HG03520 (cell line): ENCODE data around the gene HJV.

Experiments used
- ATAC-seq: cut with Tn5 transposase; IDR thresholded peaks from one replicate; pipeline ENCODE4 v1.9.1; 2021; ENCODE audit warnings: mild to moderate bottlenecking, moderate library complexity; ENCODE audit not compliant: unreplicated experiment

The HJV gene

DNA sequence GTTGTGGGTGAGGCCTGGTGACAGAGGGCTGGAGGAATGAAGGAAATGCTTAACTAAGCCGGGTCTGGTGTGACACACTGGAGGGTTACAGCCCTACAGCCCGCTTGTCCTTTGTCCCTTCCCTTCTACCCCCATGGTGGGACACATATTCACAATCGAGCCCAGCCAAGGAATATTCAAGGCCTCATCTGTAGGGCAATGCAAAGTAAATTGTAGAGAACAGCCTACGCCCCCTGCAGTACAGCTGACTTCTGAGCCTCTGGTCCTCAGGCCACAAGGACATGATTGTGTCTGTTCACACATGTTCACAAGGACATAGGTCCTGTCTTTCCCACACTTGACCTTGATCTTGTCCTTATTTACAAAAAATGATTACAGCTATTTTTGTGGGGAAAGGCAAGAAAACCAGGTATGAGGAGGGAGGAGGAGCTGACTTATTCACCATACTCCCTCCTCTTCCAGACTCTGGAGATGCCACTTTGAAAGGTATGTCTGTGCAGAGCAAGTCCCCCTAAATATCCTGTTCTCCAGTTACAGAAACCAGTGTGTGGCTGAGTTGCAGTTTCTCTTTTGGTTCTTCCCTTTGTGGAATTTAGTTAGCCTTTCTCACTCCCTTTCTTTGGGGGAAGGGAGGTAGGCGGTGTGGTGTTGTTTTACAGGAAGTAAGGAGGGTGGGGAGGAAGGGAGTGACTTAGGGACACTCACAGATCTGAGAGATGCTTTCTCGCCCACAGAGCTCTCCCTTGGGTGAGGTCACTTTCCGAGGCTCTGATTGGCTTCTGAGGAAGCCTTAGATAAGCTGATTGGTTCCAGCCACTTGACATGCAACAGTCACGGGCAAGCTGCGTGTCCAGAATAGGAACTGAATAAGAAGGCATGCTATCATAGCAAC lies 42.4 kb downstream of the HJV start:
- peak; percentile 83 for ATAC-seq

DNA sequence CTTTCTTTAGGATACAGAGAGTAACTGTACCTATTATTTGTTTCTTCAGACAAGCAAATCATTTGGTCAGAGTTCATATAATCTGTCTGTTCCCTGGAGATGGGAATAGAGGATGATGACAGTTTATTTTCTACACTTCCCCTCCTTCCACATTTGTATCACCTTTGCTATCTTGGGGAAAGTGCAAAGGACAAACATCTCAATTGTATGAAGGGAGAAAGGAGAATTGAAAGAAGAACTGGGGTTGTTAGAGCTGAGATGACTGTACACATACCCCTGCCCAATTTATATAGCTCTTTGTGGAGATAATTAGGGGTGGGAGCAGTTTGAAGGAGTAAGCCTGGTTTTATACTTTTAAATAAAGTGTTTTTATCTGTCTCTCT lies 43.1 kb downstream of the HJV start:
- ATAC-seq: no peak

DNA sequence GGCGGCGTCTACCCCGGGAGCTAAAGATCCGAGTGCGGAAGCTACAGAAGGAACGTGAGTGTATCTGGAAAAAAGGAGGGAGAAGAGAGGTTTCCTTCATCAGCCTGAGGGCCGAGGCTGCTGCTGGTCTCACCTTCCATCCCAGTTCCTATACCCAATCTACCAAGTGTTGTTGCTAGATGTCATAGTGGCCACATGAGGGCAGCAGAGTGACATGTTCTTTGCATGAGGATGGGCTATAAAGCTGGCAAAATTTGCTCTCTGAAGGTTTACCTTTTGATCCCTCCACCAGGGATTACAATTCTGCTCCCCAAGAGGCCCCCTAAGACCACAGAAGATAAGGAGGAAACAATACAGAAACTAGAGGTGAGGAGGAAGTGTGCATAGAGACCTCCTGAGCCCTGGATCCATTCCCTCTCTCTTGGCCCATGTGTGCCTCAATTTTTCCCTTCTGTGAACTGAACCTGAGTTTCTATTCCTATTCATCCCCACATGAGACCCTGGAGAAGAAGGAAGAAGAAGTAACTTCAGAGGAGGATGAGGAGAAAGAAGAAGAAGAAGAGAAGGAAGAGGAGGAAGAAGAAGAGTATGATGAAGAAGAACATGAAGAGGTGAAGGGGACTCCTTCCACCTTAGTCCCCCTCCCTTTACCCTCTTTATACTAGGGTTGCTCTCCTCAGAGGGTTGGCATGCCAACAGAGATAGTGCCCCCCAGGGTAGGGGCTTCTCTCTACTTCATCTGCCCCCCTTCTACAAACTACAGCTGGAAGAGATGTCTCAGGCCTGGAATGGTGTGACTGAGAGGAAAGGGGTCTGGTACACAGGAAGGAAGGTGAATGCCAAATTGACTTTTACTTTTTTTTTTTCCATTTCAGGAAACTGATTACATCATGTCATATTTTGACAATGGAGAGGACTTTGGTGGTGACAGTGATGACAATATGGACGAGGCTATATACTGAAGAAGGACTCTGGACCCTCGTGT lies 43.8 kb downstream of the HJV start:
- ATAC-seq: no peak

DNA sequence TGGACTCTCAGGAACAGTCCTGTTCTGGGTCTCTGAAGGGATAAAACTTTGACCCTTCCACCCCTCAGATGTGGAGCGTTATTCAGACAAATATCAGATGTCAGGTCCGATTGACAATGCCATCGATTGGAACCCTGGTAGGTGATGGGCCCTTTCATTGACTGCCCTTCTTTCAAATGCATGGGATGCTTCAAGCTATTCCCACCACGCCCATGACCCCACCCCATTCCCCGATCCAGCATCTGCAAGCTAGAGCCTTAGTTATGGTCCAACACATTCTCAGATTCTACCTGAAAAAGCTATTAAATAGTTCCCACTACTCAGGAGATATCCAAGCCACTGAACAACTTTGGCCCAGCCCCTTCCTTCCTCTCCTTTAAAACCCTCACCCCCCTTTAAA lies 44.5 kb downstream of the HJV start:
- no peak for ATAC-seq

DNA sequence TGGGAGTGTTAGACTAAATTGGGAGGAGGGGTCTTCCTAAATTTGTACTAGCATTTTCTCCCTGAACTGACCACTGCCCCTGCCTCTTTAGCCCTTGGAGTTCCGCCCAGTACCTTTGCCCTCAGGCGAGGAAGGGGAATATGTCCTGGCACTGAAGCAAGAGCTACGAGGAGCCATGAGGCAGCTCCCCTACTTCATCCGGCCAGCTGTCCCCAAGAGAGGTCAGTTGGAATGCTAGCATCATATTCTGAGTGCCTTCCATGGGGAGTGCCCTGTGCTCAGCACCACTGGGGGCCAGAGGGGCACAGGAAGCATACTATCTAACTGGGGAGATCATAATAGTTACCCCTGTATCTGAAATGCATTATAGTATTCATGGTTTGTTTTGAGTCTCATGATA lies 46.3 kb downstream of the HJV start:
- no peak for ATAC-seq

DNA sequence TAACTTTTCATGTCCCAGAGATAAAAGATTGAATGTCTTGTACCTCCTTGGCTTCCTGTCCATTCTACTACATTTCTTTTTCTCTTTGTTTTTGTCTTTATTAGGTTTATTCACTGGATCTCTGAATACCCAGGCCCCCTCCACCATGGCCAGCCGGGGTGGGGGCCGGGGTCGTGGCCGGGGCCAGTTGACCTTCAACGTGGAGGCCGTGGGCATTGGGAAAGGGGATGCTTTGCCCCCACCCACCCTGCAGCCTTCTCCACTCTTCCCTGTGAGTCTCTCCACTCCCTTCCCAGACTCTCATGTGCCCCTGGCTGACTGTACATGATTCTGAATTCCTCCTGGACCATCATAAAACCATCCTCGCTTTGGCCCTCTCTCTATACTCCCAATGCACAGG lies 46.8 kb downstream of the HJV start:
- no peak for ATAC-seq

DNA sequence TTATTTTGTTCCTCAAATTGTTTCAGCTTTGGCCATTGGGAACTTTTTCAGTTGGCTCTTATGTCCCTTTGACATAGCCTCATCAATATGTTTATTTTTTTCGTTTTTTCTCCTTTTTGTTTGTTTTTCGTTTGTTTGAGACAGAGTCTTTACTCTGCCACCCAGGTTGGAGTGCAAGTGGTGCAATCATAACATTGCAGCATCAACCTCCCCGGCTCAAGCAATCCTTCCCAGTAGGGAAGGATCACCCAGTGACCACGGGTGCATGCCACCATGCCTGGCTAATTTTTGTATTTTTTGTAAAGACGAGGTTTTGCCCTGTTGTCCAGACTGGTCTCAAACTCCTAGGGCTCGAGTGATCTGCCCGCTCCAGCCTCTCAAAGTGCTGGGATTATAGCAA lies 49.0 kb downstream of the HJV start:
- no peak for ATAC-seq
